Measurements from ENCODE around the gene GNG8.

GRCh38 chr19:46668662-46669061, 32.7 kb upstream of the GNG8 start:
- TF ChIP-seq CTCF (IDR thresholded peaks at IDR 0.05) (no peak), POLR2AphosphoS5 (IDR thresholded peaks at IDR 0.05) (no peak)
